Neutrophil (primary cell): Measurements from ENCODE around the gene VDAC1.

Source experiments
- H3K27ac ChIP-seq: fragments of 200-600 bp; sonication (generic); 2 replicates; pipeline ENCODE4 v1.5.1; 2016; ENCODE audit warnings: mild to moderate bottlenecking, moderate library complexity
- H3K27me3 ChIP-seq: fragments of 200-600 bp; sonication (generic); 2 replicates; pipeline ENCODE4 v1.6.0; 2016; ENCODE audit warnings: mild to moderate bottlenecking
- H3K36me3 ChIP-seq: fragments of 200-600 bp; sonication (generic); 2 replicates; pipeline ENCODE4 v1.5.1; 2017
- H3K4me1 ChIP-seq, 2 experiments: fragments of 200-600 bp in 1 of 2; sonication (generic) in 1 of 2; 1 replicate in 1 of 2; 2 replicates in 1 of 2; pipeline versions ENCODE4 v1.5.1 to v1.6.1; 2013 to 2016; ENCODE audit warnings: low read depth in 1 of 2, low read length in 1 of 2, mild to moderate bottlenecking in 1 of 2, moderate library complexity in 1 of 2; ENCODE audit not compliant: control insufficient read depth in 1 of 2, insufficient read depth in 1 of 2
- H3K4me3 ChIP-seq, 2 experiments: fragments of 200-600 bp in 1 of 2; sonication (generic) in 1 of 2; 1 replicate in 1 of 2; 2 replicates in 1 of 2; pipeline ENCODE4 v1.5.1; 2013 to 2016; ENCODE audit warnings: low read depth in 1 of 2, low read length in 1 of 2, mild to moderate bottlenecking in 1 of 2, moderate library complexity in 1 of 2
- H3K9me3 ChIP-seq: fragments of 200-600 bp; sonication (generic); 2 replicates; pipeline ENCODE4 v1.5.1; 2016
- CTCF ChIP-seq: fragments of 200-600 bp; sonication (generic); IDR thresholded peaks from 2 replicates; pipeline ENCODE4 v1.5.1; 2016; ENCODE audit warnings: antibody characterized with exemption

Gene VDAC1

GRCh38 chr5:133927300-133928180 lies 77.2 kb downstream of the VDAC1 start:
- Histone ChIP-seq H3K4me1 (no peaks in the 10 kb centered on the region), H3K4me3 (no peak overlapping the region), H3K27me3 (peaks cover 23% of the 10 kb centered on the region), H3K27ac (no peak overlapping the region), H3K36me3 (no peaks in the 10 kb centered on the region), H3K9me3 (no peaks in the 10 kb centered on the region)
- TF ChIP-seq CTCF, result no peak

DNA sequence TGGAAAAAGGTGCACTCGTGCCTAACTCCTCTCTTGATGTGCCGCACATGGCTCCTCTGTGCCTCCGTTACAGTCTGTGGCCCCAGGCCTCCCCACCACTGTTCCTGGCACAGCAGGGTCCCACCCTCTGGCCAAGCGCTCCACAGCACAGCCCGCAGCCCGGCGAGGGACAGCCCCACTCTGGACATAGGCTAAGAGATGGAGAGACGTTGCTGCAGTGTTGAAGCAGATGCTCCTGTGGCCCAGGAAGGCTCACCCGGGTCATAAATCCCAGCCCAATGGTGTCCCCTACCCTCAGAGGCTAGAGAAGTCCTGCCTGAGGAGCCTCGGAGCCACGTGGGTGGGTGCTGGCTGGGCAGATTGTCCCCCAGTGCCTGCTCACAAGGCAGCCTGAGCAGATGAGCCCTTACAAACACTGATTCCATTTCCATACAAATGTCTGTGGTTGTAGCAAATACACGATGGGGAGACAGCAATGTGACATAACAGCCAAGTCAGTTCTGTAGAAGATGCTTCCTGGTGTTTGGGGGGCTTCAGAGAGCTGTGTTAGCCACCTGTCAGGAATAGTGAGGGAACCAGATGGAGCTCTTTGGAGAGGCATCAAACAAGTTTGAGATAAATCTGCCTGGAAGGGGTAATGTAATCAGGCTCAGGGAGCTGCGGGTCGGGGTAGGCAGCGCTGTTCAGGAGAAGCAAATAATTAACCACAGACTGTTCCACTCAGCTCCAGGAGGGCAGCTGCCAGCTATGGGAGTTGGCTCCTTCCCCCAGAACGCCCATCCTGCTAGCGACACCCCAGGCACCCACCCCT lies 78.1 kb downstream of the VDAC1 start:
- peaks cover 23% of the 10 kb centered on the region for H3K27me3 ChIP-seq
- no peak overlapping the region for H3K27ac ChIP-seq
- no peak for TF ChIP-seq CTCF
- H3K9me3 ChIP-seq, result no peaks in the 10 kb centered on the region
- H3K36me3 ChIP-seq, result no peaks in the 10 kb centered on the region
- H3K4me1 ChIP-seq, result no peaks in the 10 kb centered on the region
- no peak overlapping the region for H3K4me3 ChIP-seq

GRCh38 chr5:133925866-133926488 lies 78.8 kb downstream of the VDAC1 start:
- no peak overlapping the region for H3K4me3 ChIP-seq
- TF ChIP-seq CTCF, result no peak
- H3K27ac ChIP-seq, result no peak overlapping the region
- no peaks in the 10 kb centered on the region for H3K4me1 ChIP-seq
- H3K27me3 ChIP-seq, result peaks cover 23% of the 10 kb centered on the region
- H3K9me3 ChIP-seq, result no peaks in the 10 kb centered on the region
- H3K36me3 ChIP-seq, result no peaks in the 10 kb centered on the region

- Histone ChIP-seq H3K4me3 (no peak overlapping the region), H3K9me3 (no peaks in the 10 kb centered on the region), H3K27ac (no peak overlapping the region), H3K4me1 (no peaks in the 10 kb centered on the region), H3K36me3 (no peaks in the 10 kb centered on the region), H3K27me3 (peaks cover 19% of the 10 kb centered on the region)
- TF ChIP-seq CTCF, result no peak
Measured at GRCh38 chr5:133925269-133925668, 79.5 kb downstream of the VDAC1 start.

DNA sequence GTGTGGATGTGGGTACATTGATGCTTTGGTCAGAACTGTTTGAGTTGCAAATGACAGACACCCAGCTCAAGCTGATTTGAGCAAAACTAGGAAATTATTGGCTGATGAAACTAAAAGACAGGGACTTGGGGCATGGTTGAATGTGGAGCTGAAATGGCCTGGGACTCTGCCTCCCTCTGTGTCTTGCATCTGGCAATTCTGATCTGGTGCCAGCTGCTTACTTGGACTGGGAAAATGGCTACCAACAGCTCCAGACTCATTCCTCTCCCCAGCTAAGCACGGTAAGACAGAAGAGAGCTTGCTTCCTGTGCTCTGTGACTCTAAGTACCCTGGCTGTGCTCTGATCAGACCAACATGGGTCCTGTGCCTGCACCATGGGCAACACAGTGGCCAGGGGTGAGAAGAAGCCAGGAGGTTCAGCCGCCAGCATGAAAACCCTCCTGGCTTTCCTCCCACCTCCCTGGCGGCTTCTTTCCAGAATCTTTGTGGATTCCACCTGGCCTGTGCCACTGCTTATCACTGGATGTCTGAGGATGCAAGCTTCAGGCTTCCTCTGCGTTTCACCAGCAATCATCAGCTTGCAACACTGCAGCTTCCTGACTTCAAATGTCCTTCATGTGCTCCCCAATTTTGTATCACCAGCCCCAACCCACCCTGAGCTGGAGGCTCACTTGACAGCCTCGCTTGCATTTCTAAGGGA lies 80.4 kb downstream of the VDAC1 start:
- Histone ChIP-seq H3K36me3 (no peaks in the 10 kb centered on the region), H3K9me3 (no peaks in the 10 kb centered on the region), H3K4me3 (no peak overlapping the region), H3K27ac (no peak overlapping the region), H3K4me1 (no peaks in the 10 kb centered on the region), H3K27me3 (peaks cover 11% of the 10 kb centered on the region)
- TF ChIP-seq CTCF, result no peak
